Pancreas (tissue), 10 donors: ENCODE data around the gene PRPF8. TPM values are rescaled to one million over a fixed set of nuclear protein-coding genes. Genes with fewer than 3 reads are reported as not detected.

ENCODE experiments used
- ATAC-seq, 4 donors: fragments of 200-7000 bp; cut with Tn5 transposase; one replicate each; pipeline versions ENCODE4 v1.8.0 to v1.9.1; 2020; ENCODE audit warnings: mild to moderate bottlenecking in 4 of 4, moderate library complexity in 4 of 4
- DNase-seq, 6 donors: peaks; one replicate each; pipeline ENCODE4 v3.0.0-alpha.2; 2020
- FAIRE-seq: peaks from 2 replicates; lab custom pipeline; 2012; peaks lifted over from hg19 to GRCh38; lab: Jason Lieb, UNC
- H3K27ac ChIP-seq, 4 donors: fragments of 200-600 bp; sonication (generic); 1 replicate in 3 of 4; 2 replicates in 1 of 4; pipeline versions ENCODE4 v1.5.0 to v1.8.0; 2020
- H3K27me3 ChIP-seq, 4 donors: fragments of 200-600 bp; one replicate each; pipeline ENCODE4 v1.8.0; 2021
- H3K36me3 ChIP-seq, 3 donors: fragments of 200-600 bp; sonication (generic) in 1 of 3; one replicate each; pipeline versions ENCODE4 v1.5.0 to v1.8.0; 2020 to 2021
- H3K4me1 ChIP-seq, 3 donors: fragments of 200-600 bp; one replicate each; pipeline ENCODE4 v1.8.0; 2021
- H3K4me3 ChIP-seq, 4 donors: fragments of 200-600 bp; sonication (generic) in 2 of 4; one replicate each; pipeline versions ENCODE4 v1.5.0 to v1.8.0; 2020 to 2021
- H3K9me3 ChIP-seq, 4 donors: fragments of 200-600 bp; one replicate each; pipeline ENCODE4 v1.8.0; 2021
- CTCF ChIP-seq, 4 donors: fragments of 200-600 bp; sonication (generic) in 3 of 4; IDR thresholded peaks; one replicate each; pipeline versions ENCODE4 v1.5.0 to v1.8.0; 2021; ENCODE audit warnings: antibody characterized with exemption in 4 of 4
- WGBS, 2 donors: extraction: QIAGEN DNeasy Blood & Tissue Kit; methylation state at CpG; one replicate each; pipeline ENCODE4 v1.1.7; 2013; 5-methylcytosine and 5-hydroxymethylcytosine counted together
- intact Hi-C, 3 donors: fragments of 100-400 bp; cut with DNase I; formaldehyde crosslinking; loops; one replicate each; pipeline versions ENCODE4 v1.11.1 to v1.14.2; 2022
- polyA plus RNA-seq, 2 donors: library from polyadenylated mRNA; stranded (reverse); fragments of 200-250 nt; gene quantifications; one replicate each; pipeline ENCODE4 v1.2.3, GENCODE V29; 2013
- total RNA-seq, 6 donors: library from RNA; stranded (reverse); fragmentation: NEBNext Ultra II Directional in 4 of 6; extraction: Animal tissue kit (Norgen Biotek cat#: 25700) in 4 of 6; gene quantifications; one replicate each; pipeline versions ENCODE4 v1.2.1 to v1.2.4, GENCODE V29; 2021 to 2023
- donor health status: healthy with polysubstance abuse.
- donor health status: DM: no; HTN: no; CAD: no; lungs with moderate emphysema.
- donor health status: DM: no; HTN: no; CAD: no.
- donor health status: control.
- donor health status: control.
- donor health status: Bipolar disorder and iron deficiency.
- donor health status: DM: yes; HTN: yes; CAD: no.
- donor health status: DM: no; HTN: no; CAD: no.
- donor health status: DM: no; HTN: no; CAD: no.
- donor health status: DM: yes; HTN: yes; CAD: no.

Gene PRPF8
- total and polyA plus RNA-seq, 8 donors = 78.9 to 129 (median 97.7) TPM

GRCh38 chr17:1620486-1620885, 64.2 kb downstream of the PRPF8 start:
- Histone ChIP-seq H3K4me3 (no peak overlapping the region), H3K27me3 (no peaks in the 10 kb centered on the region), H3K4me1 (no peaks in the 10 kb centered on the region), H3K9me3 (no peaks in the 10 kb centered on the region), H3K27ac (no peak overlapping the region), H3K36me3 (no peaks in the 10 kb centered on the region)
- FAIRE-seq = no peak
- ATAC-seq = no peak
- no peak for TF ChIP-seq CTCF (IDR thresholded peaks at IDR 0.05)
- peak in 1 of 6 donors; percentile 56 for DNase-seq
- WGBS, 2 donors = 88% methylated on average over 13 of the region's 13 CpGs
- intact Hi-C loops = no loop called here

- no peaks in the 10 kb centered on the region for H3K9me3 ChIP-seq
- no peak overlapping the region for H3K27ac ChIP-seq
- TF ChIP-seq CTCF (IDR thresholded peaks at IDR 0.05) = no peak
- DNase-seq (no peak), ATAC-seq (peak in 3 of 4 donors; percentile 44 to 71 (median 68)), FAIRE-seq (no peak)
- intact Hi-C loops = no loop called here
- WGBS, 2 donors = 84 to 87% methylated on average over 20 of the region's 20 CpGs
- H3K4me3 ChIP-seq = no peak overlapping the region
- H3K27me3 ChIP-seq = no peaks in the 10 kb centered on the region
- no peaks in the 10 kb centered on the region for H3K4me1 ChIP-seq
- H3K36me3 ChIP-seq = no peaks in the 10 kb centered on the region
Observed at GRCh38 chr17:1617620-1618174, 67.0 kb downstream of the PRPF8 start.

- no peaks in the 10 kb centered on the region for H3K27me3 ChIP-seq
- no peaks in the 10 kb centered on the region for H3K4me1 ChIP-seq
- ATAC-seq (no peak), DNase-seq (peak in 1 of 6 donors; percentile 35), FAIRE-seq (no peak)
- no peak overlapping the region for H3K27ac ChIP-seq
- H3K36me3 ChIP-seq = no peaks in the 10 kb centered on the region
- intact Hi-C loops = no loop called here
- no peak overlapping the region for H3K4me3 ChIP-seq
- H3K9me3 ChIP-seq = no peaks in the 10 kb centered on the region
- no peak for TF ChIP-seq CTCF (IDR thresholded peaks at IDR 0.05)
- WGBS, 2 donors = 87 to 91% methylated on average over 13 of the region's 13 CpGs
Observed at GRCh38 chr17:1616101-1616500, 68.6 kb downstream of the PRPF8 start.

GRCh38 chr17:1612400-1612799, 72.3 kb downstream of the PRPF8 start:
- Histone ChIP-seq H3K9me3 (no peaks in the 10 kb centered on the region), H3K27me3 (no peaks in the 10 kb centered on the region), H3K4me3 (no peak overlapping the region), H3K36me3 (no peaks in the 10 kb centered on the region), H3K4me1 (no peaks in the 10 kb centered on the region), H3K27ac (peak overlapping the region in 1 of 4 donors; percentile 8)
- no peak for TF ChIP-seq CTCF (IDR thresholded peaks at IDR 0.05)
- ATAC-seq (no peak), DNase-seq (no peak), FAIRE-seq (no peak)
- 88 to 90% methylated on average over 16 of the region's 16 CpGs for WGBS, 2 donors
- intact Hi-C loops = no loop called here

GRCh38 chr17:1611715-1612114, 73.0 kb downstream of the PRPF8 start:
- ATAC-seq = peak in 2 of 4 donors; percentile 21 to 52

More at GRCh38 chr17:1611715-1612114, 73.0 kb downstream of the PRPF8 start:
- H3K27me3 ChIP-seq = no peaks in the 10 kb centered on the region
- WGBS, 2 donors = 90 to 92% methylated on average over 10 of the region's 10 CpGs
- no peak overlapping the region for H3K4me3 ChIP-seq
- DNase-seq = no peak
- intact Hi-C loops = no loop called here
- FAIRE-seq = no peak
- TF ChIP-seq CTCF (IDR thresholded peaks at IDR 0.05) = no peak
- H3K4me1 ChIP-seq = no peaks in the 10 kb centered on the region
- no peaks in the 10 kb centered on the region for H3K36me3 ChIP-seq
- H3K9me3 ChIP-seq = no peaks in the 10 kb centered on the region
- peak overlapping the region in 1 of 4 donors; percentile 8 for H3K27ac ChIP-seq
